HG03342 (cell line): Measurements from ENCODE around the gene GEMIN4.
A peak's percentile ranks its signal among the peaks of the same experiment; 100 is the strongest.
"Not testable (repeated sequence)": the region's sequence is repeated elsewhere in the genome, so short reads cannot be mapped to it uniquely, and the experiment has no call there.

ENCODE experiments used
- ATAC-seq: cut with Tn5 transposase; IDR thresholded peaks from one replicate; pipeline ENCODE4 v1.9.1; 2021; ENCODE audit warnings: mild to moderate bottlenecking, moderate library complexity; ENCODE audit not compliant: unreplicated experiment

Gene GEMIN4

DNA sequence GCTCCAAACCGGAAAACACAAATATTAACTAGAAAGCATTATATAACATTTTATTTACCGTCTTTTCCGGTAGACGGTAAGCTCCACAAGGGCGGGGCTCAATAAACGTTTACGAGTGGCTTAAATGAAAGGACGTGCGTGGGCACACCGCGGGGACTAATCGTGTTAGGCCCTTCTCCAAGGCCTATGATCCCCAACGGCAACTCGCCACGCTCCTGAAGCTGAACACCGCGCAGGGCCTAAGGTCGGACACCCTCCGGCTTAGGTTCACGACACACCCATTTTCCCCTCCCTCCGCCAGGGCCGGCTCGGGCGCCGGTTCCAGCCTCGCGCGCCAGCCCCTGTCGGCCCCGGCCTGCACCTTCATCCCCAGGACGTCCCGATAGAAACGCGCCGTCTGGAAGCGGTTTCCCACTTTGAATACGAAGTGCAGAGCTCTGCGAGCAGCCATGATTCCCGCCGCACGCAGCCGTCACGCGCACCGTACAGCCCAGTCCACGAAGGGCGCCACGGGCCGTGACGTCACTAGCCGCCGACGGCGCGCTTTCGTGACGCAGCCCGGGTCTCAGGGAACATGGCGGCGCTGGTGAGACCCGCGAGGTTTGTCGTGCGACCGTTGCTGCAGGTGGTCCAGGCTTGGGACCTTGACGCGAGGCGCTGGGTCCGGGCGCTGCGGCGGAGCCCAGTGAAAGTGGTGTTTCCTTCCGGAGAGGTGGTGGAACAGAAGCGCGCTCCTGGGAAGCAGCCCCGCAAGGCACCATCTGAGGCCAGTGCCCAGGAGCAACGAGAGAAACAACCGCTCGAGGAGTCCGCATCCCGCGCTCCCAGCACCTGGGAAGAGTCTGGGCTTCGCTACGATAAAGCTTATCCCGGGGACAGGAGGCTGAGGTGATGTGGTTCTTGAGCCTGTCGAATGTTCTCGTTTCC is 30.0 kb upstream of the GEMIN4 start, which contains the start of the genes GLOD4 and MRM3:
Gene GLOD4 (minus strand): TSS at position 476 of the 927 bp plus-strand sequence. CDS start 25 bp downstream, at position 451.
Gene MRM3 (plus strand): TSS at position 549 of the 927 bp plus-strand sequence. CDS start 26 bp downstream, at position 575.
- ATAC-seq: peak; percentile 82

GRCh38 chr17:778096-778495 is 26.0 kb upstream of the GEMIN4 start:
- ATAC-seq: no peak

- ATAC-seq: no peak
Observed at GRCh38 chr17:774313-774584, 22.2 kb upstream of the GEMIN4 start.

- ATAC-seq: no peak
Observed at GRCh38 chr17:773467-774312, 21.6 kb upstream of the GEMIN4 start.

GRCh38 chr17:773016-773415 is 21.0 kb upstream of the GEMIN4 start:
- no peak for ATAC-seq

DNA sequence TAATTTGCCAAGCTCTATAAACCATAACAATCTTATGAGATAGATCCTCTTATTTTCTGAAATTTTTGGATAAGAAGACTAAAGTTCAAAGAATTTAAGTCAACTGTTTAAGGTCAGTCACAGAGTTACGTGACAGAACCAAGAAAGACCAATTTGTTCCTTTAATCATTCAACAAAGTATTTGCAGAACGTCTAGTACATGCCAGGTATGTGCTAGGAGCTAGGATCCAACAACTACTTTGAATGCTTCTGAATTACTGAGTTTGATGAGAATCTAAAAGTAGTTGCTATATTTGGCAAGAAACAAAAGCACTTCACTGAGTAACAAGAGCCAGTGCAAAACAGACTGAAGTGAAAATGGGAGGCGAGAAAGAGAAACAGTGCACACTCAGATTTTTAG is 15.0 kb upstream of the GEMIN4 start:
- no peak for ATAC-seq

- ATAC-seq: no peak
Observed at GRCh38 chr17:760371-760770, 8.3 kb upstream of the GEMIN4 start.

DNA sequence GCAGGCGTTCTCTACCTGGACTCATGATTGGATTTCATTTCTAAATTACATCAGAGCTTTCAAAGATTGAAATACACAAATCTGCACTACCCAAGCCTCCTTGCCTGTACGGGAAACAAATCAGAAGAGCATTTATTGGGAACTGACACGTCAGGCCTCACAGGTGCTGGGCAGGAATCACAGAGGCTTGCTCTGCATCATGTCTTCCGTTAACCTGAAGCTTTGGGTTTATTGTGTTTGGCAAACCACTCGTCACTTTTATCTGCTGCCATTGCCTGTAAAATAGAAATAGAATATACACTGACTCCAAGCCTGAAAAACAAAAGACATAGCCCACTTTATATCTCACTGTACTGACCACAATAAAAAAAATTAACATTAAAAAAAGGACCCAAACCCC is 7.9 kb upstream of the GEMIN4 start:
- no peak for ATAC-seq

DNA sequence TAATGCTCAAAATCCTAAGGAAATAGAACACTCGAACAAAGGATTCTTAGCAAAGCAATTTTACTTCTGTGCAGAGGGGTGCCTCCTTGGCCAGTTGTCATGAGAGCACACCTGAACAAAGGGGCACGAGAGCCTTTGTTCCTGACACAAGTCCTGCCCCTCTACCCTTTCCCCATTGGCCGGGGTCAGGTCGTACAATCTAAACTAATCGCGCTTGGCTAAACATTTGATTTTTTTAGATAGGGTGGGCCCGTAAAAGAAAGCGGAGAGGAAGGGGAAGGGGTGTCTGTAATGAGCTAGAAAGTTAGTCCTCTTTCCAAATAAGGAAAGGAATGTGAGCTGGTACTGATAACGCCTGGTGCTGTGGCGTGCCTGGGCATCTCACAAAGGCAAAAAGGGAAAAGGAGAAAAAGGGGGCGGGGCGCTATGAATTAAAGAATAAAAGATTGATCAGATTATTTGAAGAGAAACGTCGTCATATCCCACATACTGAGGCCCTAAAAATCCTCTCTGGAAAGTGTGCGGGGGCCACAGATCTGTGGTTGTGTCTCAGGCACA is 4.0 kb upstream of the GEMIN4 start:
- ATAC-seq: not testable (repeated sequence)

GRCh38 chr17:755319-755961 is 3.4 kb upstream of the GEMIN4 start:
- ATAC-seq: not testable (repeated sequence)

DNA sequence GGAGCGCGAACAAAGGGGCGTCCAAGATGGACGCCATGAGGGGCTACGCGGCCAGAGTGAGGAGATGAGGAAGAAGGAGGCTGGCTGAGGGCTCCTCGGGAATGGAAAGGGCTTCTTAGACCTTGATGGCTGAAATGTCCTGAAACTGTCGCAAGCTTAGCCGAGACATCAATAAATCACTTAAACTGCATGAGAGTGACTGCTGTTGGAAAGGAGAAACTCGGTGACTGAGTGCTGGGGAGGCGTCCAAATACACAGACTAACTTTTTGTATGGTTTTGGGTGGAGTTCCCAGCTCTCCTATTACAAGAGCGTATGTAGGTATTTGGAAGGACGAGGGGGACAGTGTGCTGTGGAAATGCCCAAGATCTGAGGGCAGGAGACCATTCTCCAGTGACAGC is 1.4 kb upstream of the GEMIN4 start:
- no peak for ATAC-seq

DNA sequence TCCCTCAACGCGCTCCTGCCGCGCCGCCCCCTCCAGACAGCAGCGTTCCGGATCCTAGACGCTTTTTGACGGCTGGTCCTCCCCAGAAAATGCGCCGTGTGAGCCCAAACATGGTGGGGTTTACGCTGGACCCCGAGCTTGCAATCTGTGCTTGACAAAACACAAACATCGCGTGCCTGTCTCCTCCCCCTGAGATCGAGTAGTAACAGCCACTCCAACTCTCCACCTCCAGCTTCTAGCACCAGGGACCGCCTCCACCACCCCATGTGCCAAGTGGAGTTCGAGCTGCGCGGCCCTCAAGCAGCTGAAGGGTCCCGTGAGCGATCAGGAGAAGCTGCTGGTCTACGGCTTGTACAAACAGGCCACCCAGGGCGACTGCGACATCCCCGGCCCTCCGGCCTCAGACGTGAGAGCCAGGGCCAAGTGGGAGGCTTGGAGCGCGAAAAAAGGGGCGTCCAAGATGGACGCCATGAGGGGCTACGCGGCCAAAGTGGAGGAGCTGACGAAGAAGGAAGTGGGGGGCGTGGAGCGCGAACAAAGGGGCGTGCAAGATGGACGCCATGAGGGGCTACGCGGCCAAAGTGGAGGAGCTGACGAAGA is 656 bp upstream of the GEMIN4 start:
- no peak for ATAC-seq

DNA sequence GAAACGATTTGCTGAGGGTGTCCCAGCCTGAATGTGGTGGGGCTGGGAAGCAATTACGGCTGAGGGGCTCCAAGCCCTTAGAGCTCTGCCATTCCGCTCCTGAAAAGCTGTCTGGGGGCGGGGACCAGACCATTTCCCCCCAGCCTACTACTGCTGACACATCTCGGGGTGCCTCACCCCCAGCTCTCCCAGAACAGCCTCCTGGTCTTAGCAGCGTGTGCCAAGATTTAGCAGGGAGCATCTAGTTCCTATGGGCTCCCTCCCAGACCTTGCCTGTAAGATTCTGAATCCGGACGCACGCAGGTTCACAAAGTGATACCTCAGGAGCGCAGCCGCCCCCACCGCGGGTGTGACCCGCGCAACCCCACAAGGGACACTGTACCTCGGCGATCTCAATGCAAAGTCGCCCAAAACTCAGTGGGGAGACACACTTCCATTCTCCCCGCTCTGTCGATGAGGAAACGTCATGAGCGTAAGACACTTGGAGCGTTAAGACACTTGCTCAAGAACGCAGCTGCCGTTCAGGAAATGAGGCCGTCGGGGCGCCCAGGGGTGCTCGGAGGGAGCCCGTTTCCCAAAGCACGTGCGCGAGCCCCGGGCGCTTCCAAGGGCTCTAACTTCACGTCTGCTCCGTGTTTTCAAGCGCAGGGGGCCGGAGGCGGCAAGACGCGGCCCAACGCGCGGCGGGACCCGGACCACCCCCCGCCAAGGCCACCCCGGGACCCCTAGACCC is 629 bp downstream of the GEMIN4 start:
- peak; percentile 23 for ATAC-seq

DNA sequence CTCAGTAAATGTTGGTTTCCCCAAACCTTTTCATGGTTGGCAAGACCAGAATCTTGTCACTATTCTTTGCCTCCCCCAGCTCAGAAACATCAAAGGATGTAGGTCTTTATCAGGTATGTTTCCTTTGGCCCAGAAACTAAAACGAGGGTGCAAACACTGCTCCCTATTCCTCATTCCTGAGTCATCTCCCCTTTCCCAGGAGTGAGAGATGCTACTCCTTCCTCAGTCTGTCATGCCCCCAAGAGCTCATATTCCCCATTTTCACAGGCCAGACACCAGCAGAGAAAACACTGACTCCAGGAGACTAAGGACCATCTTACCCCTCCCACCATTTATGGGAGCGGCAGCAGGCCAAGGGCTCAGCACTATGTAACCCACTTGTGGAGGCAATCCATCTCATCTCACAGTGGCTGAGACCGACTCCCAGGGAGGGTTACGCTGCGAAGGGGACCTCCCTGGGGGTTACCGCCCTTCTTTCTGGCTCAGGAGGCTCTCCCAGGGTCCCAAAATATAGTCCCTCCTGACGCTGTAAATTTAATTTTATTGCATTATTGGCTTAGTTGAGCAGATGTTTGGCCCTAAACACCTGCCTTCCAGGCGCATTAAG is 1.5 kb downstream of the GEMIN4 start:
- no peak for ATAC-seq

GRCh38 chr17:749359-749758 is 2.7 kb downstream of the GEMIN4 start:
- ATAC-seq: not testable (repeated sequence)

- ATAC-seq: not testable (repeated sequence)
Observed at GRCh38 chr17:748604-749003, 3.5 kb downstream of the GEMIN4 start.

- no peak for ATAC-seq
Observed at GRCh38 chr17:746783-747629, 5.1 kb downstream of the GEMIN4 start.

DNA sequence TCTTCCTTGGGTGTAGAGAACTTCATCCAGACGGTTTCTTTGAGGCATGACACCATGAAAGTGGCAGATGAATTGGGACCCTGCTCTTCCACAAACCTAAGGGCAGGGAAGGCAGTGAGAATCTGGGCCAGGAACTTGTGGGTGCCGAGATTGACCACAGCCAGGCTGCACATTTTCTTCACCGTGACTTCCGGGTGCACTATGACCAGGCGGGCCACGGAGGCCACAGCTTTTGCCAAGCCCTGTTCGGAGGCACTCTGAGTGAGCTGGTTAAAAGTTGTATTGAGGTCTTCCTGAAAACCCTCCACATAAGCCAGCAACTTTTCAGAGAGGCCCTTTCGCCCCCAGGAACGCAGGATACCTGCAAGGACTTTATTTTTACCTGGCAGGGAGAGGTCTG is 5.9 kb downstream of the GEMIN4 start:
- no peak for ATAC-seq

- no peak for ATAC-seq
Observed at GRCh38 chr17:745406-745805, 6.7 kb downstream of the GEMIN4 start.
